Measurements from ENCODE around the gene PNKD. TPM values are rescaled to one million over a fixed set of nuclear protein-coding genes. Genes with fewer than 3 reads are reported as not detected.

Gene PNKD
- total RNA-seq, 2 experiments from 2014 or later: 66.3 to 74.5 TPM

DNA sequence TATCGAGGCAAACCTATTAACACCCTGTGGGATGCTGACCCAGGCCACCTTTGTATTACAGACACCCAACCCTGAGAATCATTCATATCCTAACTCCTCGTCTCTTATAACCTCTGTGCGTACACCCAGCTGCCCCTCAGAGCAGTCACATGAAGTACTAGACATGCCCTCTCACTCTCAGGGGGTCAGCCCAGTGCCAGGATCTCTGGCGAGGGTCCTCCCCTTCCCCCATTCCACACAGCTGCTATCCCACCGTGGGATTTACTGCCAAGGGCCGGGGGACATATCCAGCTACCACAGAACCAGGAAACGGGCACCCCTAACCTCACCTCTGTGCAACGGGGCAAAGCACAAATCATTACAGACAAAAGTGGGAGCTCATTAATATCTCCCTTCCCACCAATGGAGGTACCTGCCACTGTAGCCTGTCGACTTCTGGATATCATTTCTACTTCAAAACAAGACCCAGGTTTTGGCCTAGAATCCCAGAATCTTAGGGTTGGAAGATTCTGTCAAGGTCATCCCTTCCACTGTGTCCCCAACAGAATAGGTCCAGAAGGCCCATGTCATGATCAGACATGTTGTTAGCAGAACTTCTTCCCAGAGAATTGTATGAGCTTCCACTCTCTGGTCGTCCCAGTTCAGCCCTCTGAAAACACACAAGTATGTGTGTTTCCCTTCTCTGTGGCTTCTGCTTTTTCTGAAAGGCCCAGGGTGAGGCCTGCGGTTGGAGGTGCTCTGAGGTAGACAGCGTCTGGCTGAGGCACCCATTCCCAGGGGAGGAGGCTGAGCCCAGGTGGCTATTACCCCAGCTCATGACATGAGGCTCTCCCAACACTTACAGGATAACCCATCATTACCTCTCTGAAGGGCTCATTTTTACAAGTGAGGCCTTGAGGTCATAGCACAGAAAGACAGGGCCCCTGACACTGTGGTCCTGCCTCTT, 20.3 kb downstream of the PNKD start:
- H3K9me2 ChIP-seq (ENCODE audit: insufficient read depth, low read length): no peaks in the 10 kb centered on the region
- TSS peak; percentile 53 for BruUV-seq (replicated peaks)

GRCh38 chr2:218291318-218292047, 21.2 kb downstream of the PNKD start:
- ChIA-PET POLR2A (interaction anchor here (0.8 to 2.7 kb wide), 15 partner anchors 11 to 113 kb away, joined by 3 to 24 read pairs (median 5); partner anchors contain the start of genes AAMP, CATIP, CTDSP1 and PNKD), CTCF (ENCODE audit: unreplicated experiment) (interaction anchor here (1.1 to 3.3 kb wide), 5 partner anchors 9 to 65 kb away, joined by 3 to 17 read pairs (median 11); partner anchors contain the start of gene CATIP)
- peak overlapping the region; percentile 89 for H3K4me3 ChIP-seq (ENCODE audit: low read depth, low read length, poor library complexity, severe bottlenecking)
- H3K79me2 ChIP-seq (ENCODE audit: insufficient read depth, low read depth, low read length): peaks cover 41% of the 10 kb centered on the region
- H3K4me2 ChIP-seq (ENCODE audit: low read length): peak overlapping the region; percentile 94
- intact Hi-C loops (cut with micrococcal nuclease; ENCODE audit: unreplicated experiment): loop anchor here (1.0 to 5.0 kb wide), 5 partner anchors 19 to 176 kb away; partner anchors contain the start of gene CTDSP1
- H2AFZ ChIP-seq (ENCODE audit: low read length): peak overlapping the region; percentile 74; the same call in 1 of the 2 replicates
- H4K20me1 ChIP-seq (ENCODE audit: insufficient read depth, low read length): no peaks in the 10 kb centered on the region
- no peaks in the 10 kb centered on the region for H3K9me2 ChIP-seq (ENCODE audit: insufficient read depth, low read length)
- peak overlapping the region; percentile 91 for H3K27ac ChIP-seq (ENCODE audit: low read depth, low read length, poor library complexity, severe bottlenecking)
- H3K4me1 ChIP-seq (ENCODE audit: insufficient read depth, low read length, poor library complexity, severe bottlenecking): peaks cover 74% of the 10 kb centered on the region
- peak; percentile 41 for DNase-seq (ENCODE audit: low spot score)
- TF ChIP-seq EZH2phosphoT487 (IDR thresholded peaks at IDR 0.05; ENCODE audit: borderline replicate concordance, low read depth, low read length): no peak
- TF ChIP-seq, protein P1, sequence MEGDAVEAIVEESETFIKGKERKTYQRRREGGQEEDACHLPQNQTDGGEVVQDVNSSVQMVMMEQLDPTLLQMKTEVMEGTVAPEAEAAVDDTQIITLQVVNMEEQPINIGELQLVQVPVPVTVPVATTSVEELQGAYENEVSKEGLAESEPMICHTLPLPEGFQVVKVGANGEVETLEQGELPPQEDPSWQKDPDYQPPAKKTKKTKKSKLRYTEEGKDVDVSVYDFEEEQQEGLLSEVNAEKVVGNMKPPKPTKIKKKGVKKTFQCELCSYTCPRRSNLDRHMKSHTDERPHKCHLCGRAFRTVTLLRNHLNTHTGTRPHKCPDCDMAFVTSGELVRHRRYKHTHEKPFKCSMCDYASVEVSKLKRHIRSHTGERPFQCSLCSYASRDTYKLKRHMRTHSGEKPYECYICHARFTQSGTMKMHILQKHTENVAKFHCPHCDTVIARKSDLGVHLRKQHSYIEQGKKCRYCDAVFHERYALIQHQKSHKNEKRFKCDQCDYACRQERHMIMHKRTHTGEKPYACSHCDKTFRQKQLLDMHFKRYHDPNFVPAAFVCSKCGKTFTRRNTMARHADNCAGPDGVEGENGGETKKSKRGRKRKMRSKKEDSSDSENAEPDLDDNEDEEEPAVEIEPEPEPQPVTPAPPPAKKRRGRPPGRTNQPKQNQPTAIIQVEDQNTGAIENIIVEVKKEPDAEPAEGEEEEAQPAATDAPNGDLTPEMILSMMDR (conservative IDR thresholded peaks at IDR 0.05; ENCODE audit: low read length): no peak; the same call in 1 of the 2 replicates
- H3K36me3 ChIP-seq (ENCODE audit: insufficient read depth, low read length): no peaks in the 10 kb centered on the region
- no peaks in the 10 kb centered on the region for H3K9me3 ChIP-seq (ENCODE audit: low read length)
- no TSS peak for BruUV-seq (replicated peaks)

More for the DNA sequence above, 20.3 kb downstream of the PNKD start:
- H3K4me2 ChIP-seq (ENCODE audit: low read length): peak overlapping the region; percentile 94
- no peaks in the 10 kb centered on the region for H3K36me3 ChIP-seq (ENCODE audit: insufficient read depth, low read length)
- intact Hi-C loops (cut with micrococcal nuclease; ENCODE audit: unreplicated experiment): loop anchor here (1.0 to 5.0 kb wide), 4 partner anchors 18 to 177 kb away; partner anchors contain the start of gene CTDSP1
- peak overlapping the region; percentile 89 for H3K4me3 ChIP-seq (ENCODE audit: low read depth, low read length, poor library complexity, severe bottlenecking)
- peaks cover 76% of the 10 kb centered on the region for H3K4me1 ChIP-seq (ENCODE audit: insufficient read depth, low read length, poor library complexity, severe bottlenecking)
- peaks cover 50% of the 10 kb centered on the region for H3K79me2 ChIP-seq (ENCODE audit: insufficient read depth, low read depth, low read length)
- TF ChIP-seq, protein P1 (conservative IDR thresholded peaks at IDR 0.05; ENCODE audit: low read length): no peak
- no peak for TF ChIP-seq EZH2phosphoT487 (IDR thresholded peaks at IDR 0.05; ENCODE audit: borderline replicate concordance, low read depth, low read length)
- H4K20me1 ChIP-seq (ENCODE audit: insufficient read depth, low read length): no peaks in the 10 kb centered on the region
- H3K27ac ChIP-seq (ENCODE audit: low read depth, low read length, poor library complexity, severe bottlenecking): peak overlapping the region; percentile 91
- H2AFZ ChIP-seq (ENCODE audit: low read length): peak overlapping the region; percentile 7; the same call in 1 of the 2 replicates
- CTCF ChIA-PET (ENCODE audit: unreplicated experiment): interaction anchor here (0.5 to 3.3 kb wide), 7 partner anchors 8 to 368 kb away, joined by 3 to 17 read pairs (median 6); partner anchors contain the start of gene CATIP
- DNase-seq (ENCODE audit: low spot score): peak; percentile 96
- POLR2A ChIA-PET: interaction anchor here (0.5 to 2.7 kb wide), 21 partner anchors 12 to 116 kb away, joined by 3 to 24 read pairs (median 4); partner anchors contain the start of genes AAMP, CATIP and PNKD
- H3K9me3 ChIP-seq (ENCODE audit: low read length): no peaks in the 10 kb centered on the region
